Activated B cell treated with CpG ODN at 0.5 μM for 24 hours (primary cell): ENCODE data around the gene EFEMP2. TPM values are rescaled to one million over a fixed set of nuclear protein-coding genes. Genes with fewer than 3 reads are reported as not detected.

Experiments
- ATAC-seq: fragments of 200-7000 bp; cut with Tn5 transposase; one replicate; pipeline ENCODE4 v1.10.0; 2021; ENCODE audit warnings: low read depth, mild to moderate bottlenecking, moderate library complexity
- CTCF ChIA-PET: fragments of 350-600 bp; sonication (Branson Sonifier 250); formaldehyde crosslinking; loops from one replicate; lab custom pipeline; 2021; ENCODE audit warnings: antibody characterized with exemption; lab: Charles Lee
- POLR2A ChIA-PET: fragments of 350-600 bp; sonication (Branson Sonifier 250); formaldehyde crosslinking; loops from one replicate; lab custom pipeline; 2021; ENCODE audit warnings: antibody characterized with exemption; lab: Charles Lee
- DNase-seq: peaks from one replicate; pipeline ENCODE4 v3.0.0; 2022
- H3K27ac Mint-ChIP-seq: one replicate; pipeline ENCODE4 v1.8.0; 2020; ENCODE audit warnings: mixed read lengths
- H3K27me3 Mint-ChIP-seq: one replicate; pipeline ENCODE4 v1.8.0; 2021; ENCODE audit warnings: mixed read lengths
- H3K36me3 Mint-ChIP-seq: one replicate; pipeline ENCODE4 v1.8.0; 2021; ENCODE audit warnings: low read depth, mixed read lengths
- H3K4me1 Mint-ChIP-seq: one replicate; pipeline ENCODE4 v1.8.0; 2021; ENCODE audit warnings: mixed read lengths
- H3K4me3 Mint-ChIP-seq: one replicate; pipeline ENCODE4 v1.8.0; 2020; ENCODE audit warnings: mild to moderate bottlenecking, mixed read lengths
- H3K9me3 Mint-ChIP-seq: one replicate; pipeline ENCODE4 v1.8.0; 2020; ENCODE audit warnings: mixed read lengths
- intact Hi-C: fragments of 100-400 bp; cut with micrococcal nuclease; formaldehyde crosslinking; loops from one replicate; pipeline ENCODE4 v1.15.1; 2024
- total RNA-seq: library from RNA; stranded (reverse); gene quantifications from 2 replicates; pipeline ENCODE4 v1.2.3, GENCODE V29; 2022
- TF ChIP-seq, protein P1 (sequence below): fragments of 200-600 bp; IDR thresholded peaks from one replicate; pipeline ENCODE4 v1.8.0; 2022; ENCODE audit warnings: antibody characterized with exemption, mild to moderate bottlenecking

Gene EFEMP2
- total RNA-seq, 1 donor from 2014 or later: 3.8 TPM

DNA sequence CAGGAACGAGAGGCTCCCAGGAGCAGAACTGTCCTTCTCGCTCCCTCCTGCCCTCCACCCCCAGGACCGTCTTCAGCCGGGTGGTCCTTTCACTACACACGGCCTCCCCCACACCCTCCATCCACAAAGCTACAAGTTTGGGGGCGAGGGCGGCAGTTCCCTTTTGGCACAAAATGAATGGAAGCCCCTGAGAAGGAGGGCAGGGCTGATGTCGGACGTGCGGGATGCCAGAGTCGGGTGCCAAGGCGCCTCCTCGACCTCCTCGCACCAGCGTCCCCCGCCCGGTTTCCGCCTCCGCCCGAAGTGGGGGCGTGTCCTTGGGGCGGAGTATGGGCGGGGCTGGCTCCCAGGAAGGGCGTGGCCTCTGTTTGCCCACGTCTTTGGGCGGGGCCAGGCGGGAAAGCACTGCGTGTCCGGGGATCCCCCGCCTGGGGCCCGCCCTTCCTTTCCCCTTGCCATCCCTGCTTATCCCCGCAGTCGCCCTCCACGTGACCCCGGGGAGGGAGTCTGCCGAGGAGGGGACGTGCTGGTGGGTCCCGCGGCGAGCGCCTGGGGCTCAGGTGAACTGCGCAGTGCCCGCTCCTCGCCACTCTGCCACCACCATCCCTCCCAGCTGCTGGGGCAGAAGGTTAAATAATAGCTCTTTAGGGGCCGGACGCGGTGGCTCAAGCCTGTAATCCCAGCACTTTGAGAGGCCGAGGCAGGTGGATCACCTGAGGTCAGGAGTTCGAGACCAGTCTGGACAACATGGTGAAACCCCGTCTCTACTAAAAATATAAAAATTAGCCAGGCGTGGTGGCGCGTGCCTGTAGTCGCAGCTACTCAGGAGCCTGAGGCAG, 937 bp upstream of the EFEMP2 start:
- ChIA-PET CTCF (interaction anchor here (1.1 to 2.1 kb wide), 4 partner anchors 11 to 438 kb away, joined by 3 to 25 read pairs (median 15); partner anchors contain the start of genes CCDC85B, FIBP and MUS81), POLR2A (interaction anchor here (0.5 to 2.2 kb wide), 19 partner anchors 12 to 1094 kb away, joined by 3 to 47 read pairs (median 6); partner anchors contain the start of genes C11orf68, CCDC85B, CFL1 and FIBP)
- intact Hi-C loops: loop anchor here (2.0 kb wide), 2 partner anchors 15 kb away; partner anchors contain the start of genes CFL1 and FIBP
- Mint-ChIP-seq H3K27me3 (peaks cover 5% of the 10 kb centered on the region), H3K4me1 (peaks cover 20% of the 10 kb centered on the region), H3K27ac (peak overlapping the region; percentile 88), H3K36me3 (no peaks in the 10 kb centered on the region), H3K4me3 (peak overlapping the region; percentile 90), H3K9me3 (no peaks in the 10 kb centered on the region)
- ATAC-seq (peak; percentile 95), DNase-seq (peak; percentile 99)
- TF ChIP-seq, protein P1, sequence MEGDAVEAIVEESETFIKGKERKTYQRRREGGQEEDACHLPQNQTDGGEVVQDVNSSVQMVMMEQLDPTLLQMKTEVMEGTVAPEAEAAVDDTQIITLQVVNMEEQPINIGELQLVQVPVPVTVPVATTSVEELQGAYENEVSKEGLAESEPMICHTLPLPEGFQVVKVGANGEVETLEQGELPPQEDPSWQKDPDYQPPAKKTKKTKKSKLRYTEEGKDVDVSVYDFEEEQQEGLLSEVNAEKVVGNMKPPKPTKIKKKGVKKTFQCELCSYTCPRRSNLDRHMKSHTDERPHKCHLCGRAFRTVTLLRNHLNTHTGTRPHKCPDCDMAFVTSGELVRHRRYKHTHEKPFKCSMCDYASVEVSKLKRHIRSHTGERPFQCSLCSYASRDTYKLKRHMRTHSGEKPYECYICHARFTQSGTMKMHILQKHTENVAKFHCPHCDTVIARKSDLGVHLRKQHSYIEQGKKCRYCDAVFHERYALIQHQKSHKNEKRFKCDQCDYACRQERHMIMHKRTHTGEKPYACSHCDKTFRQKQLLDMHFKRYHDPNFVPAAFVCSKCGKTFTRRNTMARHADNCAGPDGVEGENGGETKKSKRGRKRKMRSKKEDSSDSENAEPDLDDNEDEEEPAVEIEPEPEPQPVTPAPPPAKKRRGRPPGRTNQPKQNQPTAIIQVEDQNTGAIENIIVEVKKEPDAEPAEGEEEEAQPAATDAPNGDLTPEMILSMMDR: no peak

GRCh38 chr11:65871811-65872548, 620 bp downstream of the EFEMP2 start:
- Mint-ChIP-seq H3K9me3 (no peaks in the 10 kb centered on the region), H3K36me3 (peaks cover 4% of the 10 kb centered on the region), H3K4me3 (peak overlapping the region; percentile 11), H3K27ac (no peak overlapping the region), H3K4me1 (peaks cover 20% of the 10 kb centered on the region), H3K27me3 (peaks cover 5% of the 10 kb centered on the region)
- ATAC-seq (no peak), DNase-seq (no peak)
- intact Hi-C loops: loop anchor here (2.0 kb wide), 2 partner anchors 13 to 17 kb away; partner anchors contain the start of genes CFL1 and FIBP
- CTCF ChIA-PET: interaction anchor here (1.1 to 1.7 kb wide), 3 partner anchors 9 to 12 kb away, joined by 3 to 11 read pairs (median 3); no protein-coding TSS in a partner anchor
- POLR2A ChIA-PET: interaction anchor here (1.0 to 5.2 kb wide), 4 partner anchors 13 to 19 kb away, joined by 4 to 113 read pairs (median 6); partner anchors contain the start of genes CCDC85B, CFL1, FIBP and MUS81
- TF ChIP-seq, protein P1: no peak

DNA sequence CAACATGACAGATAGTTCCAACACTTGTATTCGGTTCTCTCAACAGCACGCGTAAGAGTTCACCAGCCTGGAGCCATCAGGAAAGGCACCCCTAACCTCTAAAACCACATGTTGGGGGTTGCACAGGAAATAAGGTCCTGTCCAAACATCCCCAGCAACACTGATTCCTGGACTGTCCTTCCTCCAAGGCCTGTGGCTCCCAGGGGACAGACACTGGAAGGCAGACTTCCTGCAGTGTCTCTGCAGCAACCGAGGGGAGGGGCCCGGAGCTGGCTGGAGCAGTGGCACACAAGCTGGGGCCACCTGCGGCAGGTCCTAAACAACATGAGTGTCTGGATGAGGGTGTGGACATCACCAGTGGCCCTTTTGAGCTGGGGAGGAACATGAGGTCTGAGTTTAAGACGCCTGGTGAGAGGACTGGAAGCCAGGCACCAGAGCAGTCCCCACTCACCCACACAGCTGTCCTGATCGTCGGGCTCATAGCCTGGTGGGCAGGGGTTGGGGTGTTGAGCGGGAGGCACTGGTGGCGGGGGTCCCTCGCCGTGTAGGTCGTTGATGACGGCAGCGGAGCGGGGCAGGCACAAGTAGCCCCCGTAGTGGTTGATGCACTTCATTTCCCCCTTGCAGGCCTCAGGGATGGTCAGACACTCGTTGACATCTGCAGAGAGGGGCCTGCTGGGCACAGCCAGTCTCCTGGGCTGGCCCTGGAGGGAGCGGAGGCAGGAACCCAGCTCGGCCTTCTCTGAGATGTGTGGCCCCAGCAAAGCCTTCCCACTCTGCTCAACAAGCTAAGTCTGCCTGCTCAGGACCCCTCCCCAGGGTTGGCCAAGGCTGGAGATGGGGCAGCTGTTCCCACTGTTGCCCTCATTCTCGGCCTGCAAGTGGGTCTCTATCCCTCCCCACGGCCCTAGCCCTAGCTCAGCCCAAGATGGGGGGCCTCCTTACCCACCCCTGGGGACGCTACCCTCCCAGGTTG, 1.6 kb downstream of the EFEMP2 start:
- ATAC-seq: no peak
- H3K4me3 Mint-ChIP-seq: peak overlapping the region; percentile 7
- intact Hi-C loops: no loop called here
- H3K36me3 Mint-ChIP-seq: peaks cover 11% of the 10 kb centered on the region
- ChIA-PET POLR2A (interaction anchor here (1.0 to 5.2 kb wide), 7 partner anchors 12 to 38 kb away, joined by 3 to 113 read pairs (median 6); partner anchors contain the start of genes CCDC85B, CFL1, FIBP and MUS81), CTCF (interaction anchor here (1.1 to 2.8 kb wide), 4 partner anchors 8 to 13 kb away, joined by 3 to 11 read pairs (median 6); partner anchors contain the start of gene MUS81)
- peaks cover 5% of the 10 kb centered on the region for H3K27me3 Mint-ChIP-seq
- H3K4me1 Mint-ChIP-seq: peaks cover 20% of the 10 kb centered on the region
- H3K9me3 Mint-ChIP-seq: no peaks in the 10 kb centered on the region
- TF ChIP-seq, protein P1: no peak
- no peak for DNase-seq
- no peak overlapping the region for H3K27ac Mint-ChIP-seq

GRCh38 chr11:65870307-65870658, 2.3 kb downstream of the EFEMP2 start:
- Mint-ChIP-seq H3K4me3 (peak overlapping the region; percentile 7), H3K4me1 (peaks cover 20% of the 10 kb centered on the region), H3K36me3 (peaks cover 18% of the 10 kb centered on the region), H3K9me3 (no peaks in the 10 kb centered on the region), H3K27ac (no peak overlapping the region), H3K27me3 (peaks cover 5% of the 10 kb centered on the region)
- CTCF ChIA-PET: interaction anchor here (1.7 to 2.8 kb wide), 2 partner anchors 11 to 14 kb away, joined by 10 to 11 read pairs; partner anchors contain the start of gene MUS81
- DNase-seq (no peak), ATAC-seq (no peak)
- POLR2A ChIA-PET: interaction anchor here (1.4 to 5.2 kb wide), 5 partner anchors 11 to 37 kb away, joined by 3 to 113 read pairs (median 6); partner anchors contain the start of genes CCDC85B, CFL1 and MUS81
- intact Hi-C loops: no loop called here
- TF ChIP-seq, protein P1: no peak
